Esophagus muscularis mucosa (tissue), 3 donors: ENCODE results near the gene PLCD3.

Source experiments
- POLR2A ChIP-seq: fragments of 450-650 bp; IDR thresholded peaks from one replicate; pipeline ENCODE4 v1.6.1; 2017; ENCODE audit warnings: antibody characterized with exemption, moderate library complexity, mild to moderate bottlenecking, low read depth
- POLR2AphosphoS5 ChIP-seq, 2 donors: sonication (generic); formaldehyde crosslinking; IDR thresholded peaks; one replicate each; pipeline ENCODE4 v1.6.1; 2017; ENCODE audit warnings: antibody characterized with exemption in 2 of 2
- TF ChIP-seq, protein P1 (sequence below), 3 experiments: fragments of 200-600 bp in 2 of 3; fragments of 450-650 bp in 1 of 3; sonication (generic) in 2 of 3; IDR thresholded peaks; one replicate each; pipeline ENCODE4 v1.5.1; 2017 to 2019; ENCODE audit warnings: antibody characterized with exemption in 3 of 3, mild to moderate bottlenecking in 2 of 3, moderate library complexity in 1 of 3

DNA sequence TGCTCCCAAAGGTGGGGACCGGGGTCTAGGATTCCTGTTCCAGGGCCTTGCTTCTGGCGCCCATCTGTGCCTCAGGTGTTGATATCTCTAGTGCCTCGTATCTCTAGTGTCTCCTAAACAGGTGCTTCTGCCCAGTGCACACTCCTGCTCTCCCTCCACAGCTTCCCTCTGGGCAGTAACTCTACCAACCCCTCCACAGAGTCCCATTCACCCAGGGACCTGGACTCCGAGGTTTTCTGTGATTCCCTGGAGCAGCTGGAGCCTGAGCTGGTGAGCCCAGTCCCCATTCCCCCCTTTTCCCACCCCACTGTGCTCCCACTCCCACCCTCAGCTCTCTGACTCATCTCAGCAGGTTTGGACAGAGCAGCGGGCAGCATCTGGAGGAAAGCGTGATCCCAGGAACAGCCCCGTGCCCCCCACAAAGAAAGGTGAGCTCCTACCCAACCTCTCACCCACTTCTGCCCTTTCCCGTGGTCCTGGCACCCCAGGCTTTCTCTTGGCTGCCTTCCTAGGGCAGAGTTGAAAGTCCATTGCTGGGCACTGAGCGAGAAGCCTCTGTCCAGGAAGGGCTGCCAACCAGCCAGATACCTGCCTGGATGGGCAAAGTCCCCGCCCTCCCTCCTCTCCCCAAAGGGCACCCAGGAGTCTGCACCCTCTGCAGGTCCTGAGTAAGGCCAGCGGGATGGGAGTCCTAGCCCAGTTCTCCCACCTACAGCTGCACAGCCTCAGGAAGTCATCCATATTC lies 5.4 kb upstream of the PLCD3 start:
- TF ChIP-seq, protein P1, sequence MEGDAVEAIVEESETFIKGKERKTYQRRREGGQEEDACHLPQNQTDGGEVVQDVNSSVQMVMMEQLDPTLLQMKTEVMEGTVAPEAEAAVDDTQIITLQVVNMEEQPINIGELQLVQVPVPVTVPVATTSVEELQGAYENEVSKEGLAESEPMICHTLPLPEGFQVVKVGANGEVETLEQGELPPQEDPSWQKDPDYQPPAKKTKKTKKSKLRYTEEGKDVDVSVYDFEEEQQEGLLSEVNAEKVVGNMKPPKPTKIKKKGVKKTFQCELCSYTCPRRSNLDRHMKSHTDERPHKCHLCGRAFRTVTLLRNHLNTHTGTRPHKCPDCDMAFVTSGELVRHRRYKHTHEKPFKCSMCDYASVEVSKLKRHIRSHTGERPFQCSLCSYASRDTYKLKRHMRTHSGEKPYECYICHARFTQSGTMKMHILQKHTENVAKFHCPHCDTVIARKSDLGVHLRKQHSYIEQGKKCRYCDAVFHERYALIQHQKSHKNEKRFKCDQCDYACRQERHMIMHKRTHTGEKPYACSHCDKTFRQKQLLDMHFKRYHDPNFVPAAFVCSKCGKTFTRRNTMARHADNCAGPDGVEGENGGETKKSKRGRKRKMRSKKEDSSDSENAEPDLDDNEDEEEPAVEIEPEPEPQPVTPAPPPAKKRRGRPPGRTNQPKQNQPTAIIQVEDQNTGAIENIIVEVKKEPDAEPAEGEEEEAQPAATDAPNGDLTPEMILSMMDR (IDR thresholded peaks at IDR 0.05) = no peak
- TF ChIP-seq POLR2AphosphoS5 (IDR thresholded peaks at IDR 0.05) (no peak), POLR2A (no peak)
